Measurements from ENCODE around the gene XBP1. TPM values are rescaled to one million over a fixed set of nuclear protein-coding genes. Genes with fewer than 3 reads are reported as not detected.
"Not testable (repeated sequence)": the region's sequence is repeated elsewhere in the genome, so short reads cannot be mapped to it uniquely, and the experiment has no call there.

The XBP1 gene
- total and polyA plus RNA-seq, 2 donors from 2014 or later, result 114 to 220 TPM

- peak in 1 of 5 donors; percentile 11 for DNase-seq
- Histone ChIP-seq H3K27ac (ENCODE audit: low read depth in 2 of 2, low read length in 2 of 2) (no peak overlapping the region), H3K27me3 (ENCODE audit: control insufficient read depth, insufficient read depth, low read length) (no peaks in the 10 kb centered on the region), H3K9me3 (ENCODE audit: control insufficient read depth in 2 of 3, insufficient read depth in 1 of 3, low read length in 3 of 3) (no peaks in the 10 kb centered on the region), H3K36me3 (ENCODE audit: control insufficient read depth in 2 of 3, insufficient read depth in 3 of 3, low read length in 3 of 3) (no peaks in the 10 kb centered on the region), H3K9ac (ENCODE audit: low read length in 3 of 3) (no peak overlapping the region), H3K4me3 (ENCODE audit: low read length in 3 of 3) (no peak overlapping the region), H3K4me1 (ENCODE audit: control insufficient read depth in 2 of 3, insufficient read depth in 2 of 3, low read depth in 1 of 3, low read length in 3 of 3) (peaks cover 4 to 6% (median 6%) of the 10 kb centered on the region in 3 donors)
- intact Hi-C loops (cut with DNase I), result loop anchor here (5.0 kb wide), 1 partner anchor 225 kb away; no protein-coding TSS in a partner anchor
- no peak for FAIRE-seq
- no peak for TF ChIP-seq CTCF (IDR thresholded peaks at IDR 0.05; ENCODE audit: borderline replicate concordance, extremely low read depth, insufficient read depth)
These were observed 26.6 kb upstream of the XBP1 start for GRCh38 chr22:28826921-28827320.

- H3K4me1 ChIP-seq (ENCODE audit: control insufficient read depth in 2 of 3, insufficient read depth in 2 of 3, low read depth in 1 of 3, low read length in 3 of 3); DNase-seq; H3K27me3 ChIP-seq (ENCODE audit: control insufficient read depth, insufficient read depth, low read length); H3K36me3 ChIP-seq (ENCODE audit: control insufficient read depth in 2 of 3, insufficient read depth in 3 of 3, low read length in 3 of 3); H3K4me3 ChIP-seq (ENCODE audit: low read length in 3 of 3); H3K27ac ChIP-seq (ENCODE audit: low read depth in 2 of 2, low read length in 2 of 2); FAIRE-seq; H3K9ac ChIP-seq (ENCODE audit: low read length in 3 of 3); H3K9me3 ChIP-seq (ENCODE audit: control insufficient read depth in 2 of 3, insufficient read depth in 1 of 3, low read length in 3 of 3): not testable (repeated sequence)
- intact Hi-C loops (cut with DNase I), result loop anchor here (5.0 kb wide), 1 partner anchor 224 kb away; no protein-coding TSS in a partner anchor
These were observed 26.1 kb upstream of the XBP1 start for GRCh38 chr22:28826430-28826829.

GRCh38 chr22:28824455-28824854 is 24.1 kb upstream of the XBP1 start:
- FAIRE-seq; H3K36me3 ChIP-seq (ENCODE audit: control insufficient read depth in 2 of 3, insufficient read depth in 3 of 3, low read length in 3 of 3); H3K4me3 ChIP-seq (ENCODE audit: low read length in 3 of 3); H3K9ac ChIP-seq (ENCODE audit: low read length in 3 of 3); H3K9me3 ChIP-seq (ENCODE audit: control insufficient read depth in 2 of 3, insufficient read depth in 1 of 3, low read length in 3 of 3); H3K27ac ChIP-seq (ENCODE audit: low read depth in 2 of 2, low read length in 2 of 2); H3K27me3 ChIP-seq (ENCODE audit: control insufficient read depth, insufficient read depth, low read length); intact Hi-C loops (cut with DNase I): not testable (repeated sequence)
- H3K4me1 ChIP-seq (ENCODE audit: control insufficient read depth in 2 of 3, insufficient read depth in 2 of 3, low read depth in 1 of 3, low read length in 3 of 3), result peaks cover 7 to 11% (median 11%) of the 10 kb centered on the region in 3 donors
- peak in 1 of 5 donors; percentile 26 for DNase-seq

- H3K4me3 ChIP-seq (ENCODE audit: low read length in 3 of 3), result no peak overlapping the region
- TF ChIP-seq CTCF (IDR thresholded peaks at IDR 0.05; ENCODE audit: borderline replicate concordance, extremely low read depth, insufficient read depth), result no peak
- peaks cover 11 to 25% (median 23%) of the 10 kb centered on the region in 3 donors for H3K4me1 ChIP-seq (ENCODE audit: control insufficient read depth in 2 of 3, insufficient read depth in 2 of 3, low read depth in 1 of 3, low read length in 3 of 3)
- no peaks in the 10 kb centered on the region for H3K9me3 ChIP-seq (ENCODE audit: control insufficient read depth in 2 of 3, insufficient read depth in 1 of 3, low read length in 3 of 3)
- FAIRE-seq, result no peak
- intact Hi-C loops (cut with DNase I), result no loop called here
- peak overlapping the region in 1 of 2 donors; percentile 56 for H3K27ac ChIP-seq (ENCODE audit: low read depth in 2 of 2, low read length in 2 of 2)
- no peaks in the 10 kb centered on the region for H3K36me3 ChIP-seq (ENCODE audit: control insufficient read depth in 2 of 3, insufficient read depth in 3 of 3, low read length in 3 of 3)
- H3K9ac ChIP-seq (ENCODE audit: low read length in 3 of 3), result no peak overlapping the region
- no peaks in the 10 kb centered on the region for H3K27me3 ChIP-seq (ENCODE audit: control insufficient read depth, insufficient read depth, low read length)
- DNase-seq, result peak in 4 of 5 donors; percentile 42 to 81 (median 74)
These were observed 22.7 kb upstream of the XBP1 start for GRCh38 chr22:28822930-28823551.
